ENCODE results near the gene TSC22D2. TPM values are rescaled to one million over a fixed set of nuclear protein-coding genes. Genes with fewer than 3 reads are reported as not detected.

Gene TSC22D2
- total RNA-seq, 1 experiment from 2014 or later, result 26.5 TPM

DNA sequence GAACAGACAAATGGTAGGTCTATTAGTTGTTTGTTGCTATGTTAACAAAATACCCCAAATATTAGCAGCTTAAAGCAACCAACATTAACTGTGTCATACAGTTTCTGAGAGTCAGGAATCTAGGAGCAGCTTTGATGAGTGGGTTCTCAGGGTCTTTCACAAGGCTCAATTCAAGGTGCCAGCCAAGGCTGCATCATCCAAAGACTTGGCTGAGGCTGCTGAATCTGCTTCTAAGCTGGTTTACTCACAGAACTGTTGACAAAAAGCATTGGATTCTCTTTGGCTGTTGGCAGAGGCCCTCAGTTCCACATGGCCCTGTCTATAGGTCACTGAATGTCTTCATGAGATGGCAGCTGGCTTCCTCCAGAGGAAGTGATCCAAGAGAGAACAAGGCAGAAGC is 40.3 kb upstream of the TSC22D2 start:
- DNase-seq, result no peak
- H3K9ac ChIP-seq (ENCODE audit: extremely low read depth, insufficient read length, low read length), result no peak overlapping the region
- no peak overlapping the region for H3K23ac ChIP-seq (ENCODE audit: insufficient read length, low read depth, low read length)
- H2BK12ac ChIP-seq (ENCODE audit: insufficient read length, low read depth, low read length), result no peak overlapping the region
- no peak overlapping the region for H4K91ac ChIP-seq (ENCODE audit: insufficient read length, low read depth, low read length)
- no peak overlapping the region for H2AFZ ChIP-seq (ENCODE audit: low read length)
- no peaks in the 10 kb centered on the region for H4K20me1 ChIP-seq (ENCODE audit: control insufficient read depth, insufficient read depth, insufficient read length)
- H2BK20ac ChIP-seq (ENCODE audit: low read depth, low read length, poor library complexity, severe bottlenecking), result no peak overlapping the region
- no peaks in the 10 kb centered on the region for H3K79me2 ChIP-seq (ENCODE audit: insufficient read depth, low read length)
- no peak overlapping the region for H4K5ac ChIP-seq (ENCODE audit: insufficient read length, low read depth, low read length)
- no peaks in the 10 kb centered on the region for H3K23me2 ChIP-seq (ENCODE audit: insufficient read length, low read depth, low read length, poor library complexity, severe bottlenecking)
- H3K4me1 Mint-ChIP-seq, result peaks cover 31 to 33% of the 10 kb centered on the region in 2 experiments
- H3T11ph ChIP-seq (ENCODE audit: low read length), result no peak overlapping the region
- no peaks in the 10 kb centered on the region for H3K36me3 Mint-ChIP-seq (ENCODE audit: insufficient read depth in 1 of 3, low read depth in 3 of 3)
- H2BK120ac ChIP-seq (ENCODE audit: low read depth, low read length, poor library complexity, severe bottlenecking), result no peak overlapping the region
- no peaks in the 10 kb centered on the region for H3K27me3 ChIP-seq (ENCODE audit: insufficient read depth, low read length)
- no peak overlapping the region for H3K4me2 ChIP-seq (ENCODE audit: insufficient read depth, insufficient read length, low read length)
- no peak overlapping the region for H3K4me3 Mint-ChIP-seq
- no peak overlapping the region for H3K27ac ChIP-seq (ENCODE audit: insufficient read length, low read depth, low read length)
- H3K56ac ChIP-seq (ENCODE audit: insufficient read length, low read depth, low read length), result no peak overlapping the region
- no peak overlapping the region for H3K4ac ChIP-seq (ENCODE audit: low read depth, low read length)
- TF ChIP-seq, protein P1, sequence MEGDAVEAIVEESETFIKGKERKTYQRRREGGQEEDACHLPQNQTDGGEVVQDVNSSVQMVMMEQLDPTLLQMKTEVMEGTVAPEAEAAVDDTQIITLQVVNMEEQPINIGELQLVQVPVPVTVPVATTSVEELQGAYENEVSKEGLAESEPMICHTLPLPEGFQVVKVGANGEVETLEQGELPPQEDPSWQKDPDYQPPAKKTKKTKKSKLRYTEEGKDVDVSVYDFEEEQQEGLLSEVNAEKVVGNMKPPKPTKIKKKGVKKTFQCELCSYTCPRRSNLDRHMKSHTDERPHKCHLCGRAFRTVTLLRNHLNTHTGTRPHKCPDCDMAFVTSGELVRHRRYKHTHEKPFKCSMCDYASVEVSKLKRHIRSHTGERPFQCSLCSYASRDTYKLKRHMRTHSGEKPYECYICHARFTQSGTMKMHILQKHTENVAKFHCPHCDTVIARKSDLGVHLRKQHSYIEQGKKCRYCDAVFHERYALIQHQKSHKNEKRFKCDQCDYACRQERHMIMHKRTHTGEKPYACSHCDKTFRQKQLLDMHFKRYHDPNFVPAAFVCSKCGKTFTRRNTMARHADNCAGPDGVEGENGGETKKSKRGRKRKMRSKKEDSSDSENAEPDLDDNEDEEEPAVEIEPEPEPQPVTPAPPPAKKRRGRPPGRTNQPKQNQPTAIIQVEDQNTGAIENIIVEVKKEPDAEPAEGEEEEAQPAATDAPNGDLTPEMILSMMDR (conservative IDR thresholded peaks at IDR 0.05), result no peak
- H3K9me3 ChIP-seq (ENCODE audit: control insufficient read depth, low read depth, low read length), result no peaks in the 10 kb centered on the region
- no peak overlapping the region for H3K27ac Mint-ChIP-seq
- no peak overlapping the region for H2BK5ac ChIP-seq (ENCODE audit: insufficient read length, low read length)
- H4K8ac ChIP-seq (replicated peaks; ENCODE audit: insufficient read length, low read depth, low read length), result no peak overlapping the region
- peaks cover 2% of the 10 kb centered on the region; the same call in 1 of the 2 replicates for H3K4me1 ChIP-seq (ENCODE audit: insufficient read depth, low read length)
- no peaks in the 10 kb centered on the region for H3K27me3 Mint-ChIP-seq (ENCODE audit: low read depth)
- H3K18ac ChIP-seq (ENCODE audit: insufficient read length, low read depth, low read length), result no peak overlapping the region
- no peak overlapping the region for H2AK5ac ChIP-seq (ENCODE audit: insufficient read length, low read length)
- H3K14ac ChIP-seq (ENCODE audit: insufficient read depth, low read length), result no peak overlapping the region
- H2BK15ac ChIP-seq (ENCODE audit: low read depth, low read length), result no peak overlapping the region
- no peaks in the 10 kb centered on the region for H3K9me3 Mint-ChIP-seq
- H3K79me1 ChIP-seq (ENCODE audit: insufficient read depth, low read depth, low read length, poor library complexity, severe bottlenecking), result no peaks in the 10 kb centered on the region

Data from H9 (cell line).